Prostate gland (tissue), 2 donors: Measurements from ENCODE around the gene ANKRD13D.

Source experiments
- POLR2A ChIP-seq: fragments of 450-650 bp; IDR thresholded peaks from one replicate; pipeline ENCODE4 v1.6.1; 2016; ENCODE audit warnings: antibody characterized with exemption, mild to moderate bottlenecking
- POLR2AphosphoS5 ChIP-seq: sonication (generic); formaldehyde crosslinking; IDR thresholded peaks from one replicate; pipeline ENCODE4 v1.6.1; 2017; ENCODE audit warnings: antibody characterized with exemption
- TF ChIP-seq, protein P1 (sequence below), 4 experiments: fragments of 200-600 bp in 2 of 4; fragments of 450-650 bp in 2 of 4; sonication (generic) in 2 of 4; IDR thresholded peaks; 1 replicate in 3 of 4; 2 replicates in 1 of 4; pipeline ENCODE4 v1.5.1; 2016 to 2019; ENCODE audit warnings: antibody characterized with exemption in 4 of 4, mild to moderate bottlenecking in 2 of 4, moderate library complexity in 2 of 4

GRCh38 chr11:67291481-67292381, 2.6 kb downstream of the ANKRD13D start:
- TF ChIP-seq POLR2A (no peak), POLR2AphosphoS5 (no peak)
- TF ChIP-seq, protein P1, sequence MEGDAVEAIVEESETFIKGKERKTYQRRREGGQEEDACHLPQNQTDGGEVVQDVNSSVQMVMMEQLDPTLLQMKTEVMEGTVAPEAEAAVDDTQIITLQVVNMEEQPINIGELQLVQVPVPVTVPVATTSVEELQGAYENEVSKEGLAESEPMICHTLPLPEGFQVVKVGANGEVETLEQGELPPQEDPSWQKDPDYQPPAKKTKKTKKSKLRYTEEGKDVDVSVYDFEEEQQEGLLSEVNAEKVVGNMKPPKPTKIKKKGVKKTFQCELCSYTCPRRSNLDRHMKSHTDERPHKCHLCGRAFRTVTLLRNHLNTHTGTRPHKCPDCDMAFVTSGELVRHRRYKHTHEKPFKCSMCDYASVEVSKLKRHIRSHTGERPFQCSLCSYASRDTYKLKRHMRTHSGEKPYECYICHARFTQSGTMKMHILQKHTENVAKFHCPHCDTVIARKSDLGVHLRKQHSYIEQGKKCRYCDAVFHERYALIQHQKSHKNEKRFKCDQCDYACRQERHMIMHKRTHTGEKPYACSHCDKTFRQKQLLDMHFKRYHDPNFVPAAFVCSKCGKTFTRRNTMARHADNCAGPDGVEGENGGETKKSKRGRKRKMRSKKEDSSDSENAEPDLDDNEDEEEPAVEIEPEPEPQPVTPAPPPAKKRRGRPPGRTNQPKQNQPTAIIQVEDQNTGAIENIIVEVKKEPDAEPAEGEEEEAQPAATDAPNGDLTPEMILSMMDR (IDR thresholded peaks at IDR 0.05), result no peak
